ENCODE data around the gene NEK1.

The NEK1 gene

DNA sequence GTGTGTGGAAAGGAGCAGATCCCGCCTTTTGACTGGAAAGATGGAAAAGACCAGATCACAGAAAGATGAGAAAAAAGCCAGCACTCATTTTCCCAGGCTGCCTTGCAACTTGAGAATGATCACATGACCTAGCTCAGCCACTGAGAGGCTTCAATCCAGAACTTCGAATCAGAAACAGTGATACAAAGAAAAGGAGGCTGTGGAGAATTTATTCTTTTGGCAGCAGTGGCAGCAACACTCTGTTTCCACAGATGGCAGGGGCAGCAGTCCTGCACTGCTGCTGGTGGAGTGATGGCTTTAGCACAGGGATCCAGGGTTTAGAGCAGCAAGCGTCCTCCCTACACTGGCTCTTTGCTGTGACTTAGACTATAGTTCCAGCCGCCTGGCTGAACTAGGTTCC lies 263.8 kb downstream of the NEK1 start:
- DNase-seq: no peak
- Histone ChIP-seq H3K27ac (ENCODE audit: low read length) (no peak overlapping the region), H3F3A (ENCODE audit: insufficient read depth, low read length) (no peaks in the 10 kb centered on the region), H3K9me3 (replicated peaks; ENCODE audit: insufficient read depth, low read length) (no peaks in the 10 kb centered on the region), H3K36me3 (replicated peaks; ENCODE audit: insufficient read depth, low read length) (no peaks in the 10 kb centered on the region), H4K20me1 (ENCODE audit: insufficient read depth, low read length) (no peaks in the 10 kb centered on the region), H3K4me3 (ENCODE audit: low read length) (no peak overlapping the region), H3K9me2 (replicated peaks; ENCODE audit: insufficient read depth, low read length) (no peaks in the 10 kb centered on the region), H2AFZ (ENCODE audit: low read length) (no peak overlapping the region), H3K79me2 (ENCODE audit: low read length) (no peaks in the 10 kb centered on the region), H3K27me3 (replicated peaks; ENCODE audit: insufficient read depth, low read length) (no peaks in the 10 kb centered on the region), H3K4me1 (ENCODE audit: low read length) (no peaks in the 10 kb centered on the region), H3K4me2 (ENCODE audit: low read depth, low read length) (no peak overlapping the region), H3K9ac (ENCODE audit: low read length) (no peak overlapping the region)
- TF ChIP-seq, protein P1, sequence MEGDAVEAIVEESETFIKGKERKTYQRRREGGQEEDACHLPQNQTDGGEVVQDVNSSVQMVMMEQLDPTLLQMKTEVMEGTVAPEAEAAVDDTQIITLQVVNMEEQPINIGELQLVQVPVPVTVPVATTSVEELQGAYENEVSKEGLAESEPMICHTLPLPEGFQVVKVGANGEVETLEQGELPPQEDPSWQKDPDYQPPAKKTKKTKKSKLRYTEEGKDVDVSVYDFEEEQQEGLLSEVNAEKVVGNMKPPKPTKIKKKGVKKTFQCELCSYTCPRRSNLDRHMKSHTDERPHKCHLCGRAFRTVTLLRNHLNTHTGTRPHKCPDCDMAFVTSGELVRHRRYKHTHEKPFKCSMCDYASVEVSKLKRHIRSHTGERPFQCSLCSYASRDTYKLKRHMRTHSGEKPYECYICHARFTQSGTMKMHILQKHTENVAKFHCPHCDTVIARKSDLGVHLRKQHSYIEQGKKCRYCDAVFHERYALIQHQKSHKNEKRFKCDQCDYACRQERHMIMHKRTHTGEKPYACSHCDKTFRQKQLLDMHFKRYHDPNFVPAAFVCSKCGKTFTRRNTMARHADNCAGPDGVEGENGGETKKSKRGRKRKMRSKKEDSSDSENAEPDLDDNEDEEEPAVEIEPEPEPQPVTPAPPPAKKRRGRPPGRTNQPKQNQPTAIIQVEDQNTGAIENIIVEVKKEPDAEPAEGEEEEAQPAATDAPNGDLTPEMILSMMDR (IDR thresholded peaks at IDR 0.05; ENCODE audit: low read length): no peak
- TF ChIP-seq EZH2 (optimal IDR thresholded peaks at IDR 0.05; ENCODE audit: low read depth, low read length) (no peak), EZH2phosphoT487 (IDR thresholded peaks at IDR 0.05; ENCODE audit: low read length) (no peak)

DNA sequence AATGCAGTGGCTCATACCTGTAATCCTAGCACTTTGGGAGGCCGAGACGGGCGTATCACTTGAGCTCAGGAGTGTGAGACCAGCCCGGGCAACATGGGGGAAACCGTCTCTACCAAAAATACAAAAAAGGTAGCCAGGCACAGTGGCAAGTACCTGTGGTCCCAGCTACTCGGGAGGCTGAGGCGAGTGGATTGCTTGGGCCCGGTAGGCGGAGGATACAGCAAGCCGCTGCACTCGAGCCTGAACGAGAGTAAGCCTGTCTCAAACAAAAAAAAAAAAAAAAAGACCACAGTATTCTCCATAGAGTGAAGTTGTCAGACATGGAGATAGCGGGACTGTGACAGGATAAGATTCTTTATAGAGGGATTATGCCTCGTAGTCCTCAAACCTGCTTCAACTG lies 265.5 kb downstream of the NEK1 start:
- Histone ChIP-seq H2AFZ (ENCODE audit: low read length) (no peak overlapping the region), H3K27ac (ENCODE audit: low read length) (no peak overlapping the region), H3K9ac (ENCODE audit: low read length) (no peak overlapping the region), H3K79me2 (ENCODE audit: low read length) (no peaks in the 10 kb centered on the region), H3K4me1 (ENCODE audit: low read length) (no peaks in the 10 kb centered on the region), H4K20me1 (ENCODE audit: insufficient read depth, low read length) (no peaks in the 10 kb centered on the region), H3K4me2 (ENCODE audit: low read depth, low read length) (no peak overlapping the region), H3K27me3 (replicated peaks; ENCODE audit: insufficient read depth, low read length) (no peaks in the 10 kb centered on the region), H3K36me3 (replicated peaks; ENCODE audit: insufficient read depth, low read length) (no peaks in the 10 kb centered on the region), H3F3A (ENCODE audit: insufficient read depth, low read length) (no peaks in the 10 kb centered on the region), H3K4me3 (ENCODE audit: low read length) (no peak overlapping the region), H3K9me3 (replicated peaks; ENCODE audit: insufficient read depth, low read length) (no peaks in the 10 kb centered on the region), H3K9me2 (replicated peaks; ENCODE audit: insufficient read depth, low read length) (no peaks in the 10 kb centered on the region)
- no peak for TF ChIP-seq EZH2phosphoT487 (IDR thresholded peaks at IDR 0.05; ENCODE audit: low read length)
- TF ChIP-seq, protein P1 (IDR thresholded peaks at IDR 0.05; ENCODE audit: low read length): no peak
- TF ChIP-seq EZH2 (optimal IDR thresholded peaks at IDR 0.05; ENCODE audit: low read depth, low read length): no peak
- DNase-seq: no peak

DNA sequence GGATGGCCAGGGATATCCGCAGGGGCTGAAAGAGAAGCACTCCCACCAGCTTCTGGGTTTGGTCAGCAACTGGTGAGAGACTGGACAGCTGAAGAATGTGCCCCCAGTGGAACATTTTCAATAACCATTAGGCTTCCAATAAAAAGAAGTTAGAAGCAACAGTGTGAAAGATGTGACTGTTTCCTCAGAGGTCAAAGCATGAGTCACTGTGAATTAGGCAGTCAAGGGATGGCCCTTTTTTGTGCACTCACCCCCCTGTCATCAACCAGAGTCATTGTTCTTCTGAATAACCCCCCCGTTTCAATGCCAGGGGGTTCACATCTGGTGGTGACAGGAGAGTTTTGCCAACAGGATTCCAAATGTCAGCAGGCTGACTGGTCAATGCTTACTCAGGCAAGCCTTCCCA lies 267.1 kb downstream of the NEK1 start:
- TF ChIP-seq EZH2phosphoT487 (IDR thresholded peaks at IDR 0.05; ENCODE audit: low read length): no peak
- TF ChIP-seq EZH2 (optimal IDR thresholded peaks at IDR 0.05; ENCODE audit: low read depth, low read length): no peak
- TF ChIP-seq, protein P1 (IDR thresholded peaks at IDR 0.05; ENCODE audit: low read length): no peak
- Histone ChIP-seq H3K36me3 (replicated peaks; ENCODE audit: insufficient read depth, low read length) (no peaks in the 10 kb centered on the region), H2AFZ (ENCODE audit: low read length) (no peak overlapping the region), H3K4me3 (ENCODE audit: low read length) (no peak overlapping the region), H3K4me1 (ENCODE audit: low read length) (no peaks in the 10 kb centered on the region), H4K20me1 (ENCODE audit: insufficient read depth, low read length) (no peaks in the 10 kb centered on the region), H3K27me3 (replicated peaks; ENCODE audit: insufficient read depth, low read length) (no peaks in the 10 kb centered on the region), H3K79me2 (ENCODE audit: low read length) (no peaks in the 10 kb centered on the region), H3K27ac (ENCODE audit: low read length) (no peak overlapping the region), H3F3A (ENCODE audit: insufficient read depth, low read length) (no peaks in the 10 kb centered on the region), H3K9me2 (replicated peaks; ENCODE audit: insufficient read depth, low read length) (no peaks in the 10 kb centered on the region), H3K4me2 (ENCODE audit: low read depth, low read length) (no peak overlapping the region), H3K9ac (ENCODE audit: low read length) (no peak overlapping the region), H3K9me3 (replicated peaks; ENCODE audit: insufficient read depth, low read length) (no peaks in the 10 kb centered on the region)
- DNase-seq: no peak

Measured in MM.1S (cell line).